ENCODE results near the gene YTHDF1. TPM values are rescaled to one million over a fixed set of nuclear protein-coding genes. Genes with fewer than 3 reads are reported as not detected.

Gene YTHDF1
- total and polyA plus RNA-seq, 2 of the 4 experiments (the other 2 are of a cell fraction) = 10.9 to 22.6 TPM

DNA sequence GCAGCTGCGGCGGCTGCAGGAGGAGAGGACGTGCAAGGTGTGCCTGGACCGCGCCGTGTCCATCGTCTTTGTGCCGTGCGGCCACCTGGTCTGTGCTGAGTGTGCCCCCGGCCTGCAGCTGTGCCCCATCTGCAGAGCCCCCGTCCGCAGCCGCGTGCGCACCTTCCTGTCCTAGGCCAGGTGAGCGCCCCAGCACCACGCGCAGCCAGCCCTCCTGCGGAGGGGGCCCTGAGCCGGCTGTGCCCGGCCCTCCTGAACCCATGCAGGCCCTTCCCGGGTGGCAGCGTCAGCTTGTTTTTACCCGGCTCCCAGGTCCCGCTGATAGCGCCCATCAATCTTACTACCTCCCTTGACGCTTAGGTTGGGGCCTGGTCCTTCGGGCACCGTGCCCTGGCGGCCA, 23.5 kb upstream of the YTHDF1 start:
- no peak overlapping the region for H3K4ac ChIP-seq (ENCODE audit: low read depth, low read length)
- no peak overlapping the region for H2BK120ac ChIP-seq (ENCODE audit: low read depth, low read length)
- no peak overlapping the region for H2AK9ac ChIP-seq (replicated peaks; ENCODE audit: low read depth, low read length, poor library complexity)
- DNase-seq = no peak
- H3K4me3 ChIP-seq (ENCODE audit: insufficient read depth, low read depth, low read length) = no peak overlapping the region
- H2AK5ac ChIP-seq (ENCODE audit: low read depth, low read length) = no peak overlapping the region
- H4K20me1 ChIP-seq (ENCODE audit: insufficient read depth, low read length) = no peaks in the 10 kb centered on the region
- in situ Hi-C loops (cut with MboI; ENCODE audit: low sequenced_read_pairs) = no loop called here
- H3K9ac ChIP-seq (ENCODE audit: low read depth, low read length) = no peak overlapping the region
- WGBS, 2 experiments (ENCODE audit: extremely low coverage in 2 of 2, insufficient read length in 1 of 2) = 85% methylated on average over 10 of the region's 30 CpGs; no CpG with 5 or more reads in 1 of the 2 experiments
- no peak overlapping the region for H3K56ac ChIP-seq (ENCODE audit: extremely low read depth, insufficient read depth, low read length)
- no peak overlapping the region for H2BK20ac ChIP-seq (ENCODE audit: low read depth, low read length)
- H4K5ac ChIP-seq (ENCODE audit: low read depth, low read length) = no peak overlapping the region
- H3K27ac ChIP-seq (ENCODE audit: insufficient read depth, low read length) = no peak overlapping the region
- H3K4me2 ChIP-seq (ENCODE audit: low read depth, low read length) = no peak overlapping the region
- no peak overlapping the region for H2BK15ac ChIP-seq (ENCODE audit: low read depth, low read length)
- ChIA-PET CTCF (no interaction called here), POLR2A (ENCODE audit: unreplicated experiment) (no interaction called here)
- H3K14ac ChIP-seq (replicated peaks; ENCODE audit: low read depth, low read length) = no peak overlapping the region
- no TSS peak for BruUV-seq (replicated peaks)
- no peak overlapping the region for H2BK5ac ChIP-seq (ENCODE audit: low read depth, low read length, poor library complexity, severe bottlenecking)
- no peak overlapping the region for H3K18ac ChIP-seq (ENCODE audit: low read depth, low read length)
- H3K27me3 ChIP-seq (ENCODE audit: control insufficient read depth, insufficient read depth, low read length) = peaks cover 20% of the 10 kb centered on the region; the same call in 1 of the 2 replicates
- peaks cover 2% of the 10 kb centered on the region; the same call in 1 of the 2 replicates for H3K4me1 ChIP-seq (ENCODE audit: control insufficient read depth, insufficient read depth, low read length)
- dilution Hi-C loops (cut with HindIII; ENCODE audit: low sequenced_read_pairs, unreplicated experiment) = no loop called here
- H3K79me1 ChIP-seq (ENCODE audit: low read depth in 1 of 2, low read length in 2 of 2) = no peaks in the 10 kb centered on the region
- no peak overlapping the region for H2AFZ ChIP-seq (replicated peaks; ENCODE audit: low read length, poor library complexity)
- H3K9me1 ChIP-seq (ENCODE audit: insufficient read depth, low read length) = no peaks in the 10 kb centered on the region
- H4K8ac ChIP-seq (ENCODE audit: low read depth in 2 of 2, low read length in 2 of 2) = no peak overlapping the region
- ATAC-seq (ENCODE audit: low read depth) = no peak
- no peak overlapping the region for H3K23ac ChIP-seq (ENCODE audit: low read depth, low read length)
- TF ChIP-seq RFX5 (IDR thresholded peaks at IDR 0.05; ENCODE audit: low read depth, low read length) = no peak
- TF ChIP-seq, protein P1, sequence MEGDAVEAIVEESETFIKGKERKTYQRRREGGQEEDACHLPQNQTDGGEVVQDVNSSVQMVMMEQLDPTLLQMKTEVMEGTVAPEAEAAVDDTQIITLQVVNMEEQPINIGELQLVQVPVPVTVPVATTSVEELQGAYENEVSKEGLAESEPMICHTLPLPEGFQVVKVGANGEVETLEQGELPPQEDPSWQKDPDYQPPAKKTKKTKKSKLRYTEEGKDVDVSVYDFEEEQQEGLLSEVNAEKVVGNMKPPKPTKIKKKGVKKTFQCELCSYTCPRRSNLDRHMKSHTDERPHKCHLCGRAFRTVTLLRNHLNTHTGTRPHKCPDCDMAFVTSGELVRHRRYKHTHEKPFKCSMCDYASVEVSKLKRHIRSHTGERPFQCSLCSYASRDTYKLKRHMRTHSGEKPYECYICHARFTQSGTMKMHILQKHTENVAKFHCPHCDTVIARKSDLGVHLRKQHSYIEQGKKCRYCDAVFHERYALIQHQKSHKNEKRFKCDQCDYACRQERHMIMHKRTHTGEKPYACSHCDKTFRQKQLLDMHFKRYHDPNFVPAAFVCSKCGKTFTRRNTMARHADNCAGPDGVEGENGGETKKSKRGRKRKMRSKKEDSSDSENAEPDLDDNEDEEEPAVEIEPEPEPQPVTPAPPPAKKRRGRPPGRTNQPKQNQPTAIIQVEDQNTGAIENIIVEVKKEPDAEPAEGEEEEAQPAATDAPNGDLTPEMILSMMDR (conservative IDR thresholded peaks at IDR 0.05; ENCODE audit: low read depth, low read length) = no peak
- no peak for TF ChIP-seq FOS (IDR thresholded peaks at IDR 0.05; ENCODE audit: low read depth, low read length)
- no peak for TF ChIP-seq RCOR1 (IDR thresholded peaks at IDR 0.05; ENCODE audit: insufficient replicate concordance, low read length)
- TF ChIP-seq CEBPB (IDR thresholded peaks at IDR 0.05; ENCODE audit: low read depth, low read length) = no peak
- TF ChIP-seq NFE2L2 (IDR thresholded peaks at IDR 0.05; ENCODE audit: low read depth, low read length) = no peak
- intact Hi-C loops (cut with micrococcal nuclease) = no loop called here
- no peak overlapping the region for H4K91ac ChIP-seq (ENCODE audit: insufficient read depth, low read depth, low read length)
- no peaks in the 10 kb centered on the region for H3K9me3 ChIP-seq (ENCODE audit: control insufficient read depth, insufficient read depth, low read length)
- no peaks in the 10 kb centered on the region for H3K36me3 ChIP-seq (ENCODE audit: control insufficient read depth, insufficient read depth, low read length)
